ENCODE results near the gene ATG9B. TPM values are rescaled to one million over a fixed set of nuclear protein-coding genes. Genes with fewer than 3 reads are reported as not detected.
"Not testable (repeated sequence)": the region's sequence is repeated elsewhere in the genome, so short reads cannot be mapped to it uniquely, and the experiment has no call there.

Gene ATG9B
- total RNA-seq, 1 donor from 2014 or later: under 0.01 TPM

DNA sequence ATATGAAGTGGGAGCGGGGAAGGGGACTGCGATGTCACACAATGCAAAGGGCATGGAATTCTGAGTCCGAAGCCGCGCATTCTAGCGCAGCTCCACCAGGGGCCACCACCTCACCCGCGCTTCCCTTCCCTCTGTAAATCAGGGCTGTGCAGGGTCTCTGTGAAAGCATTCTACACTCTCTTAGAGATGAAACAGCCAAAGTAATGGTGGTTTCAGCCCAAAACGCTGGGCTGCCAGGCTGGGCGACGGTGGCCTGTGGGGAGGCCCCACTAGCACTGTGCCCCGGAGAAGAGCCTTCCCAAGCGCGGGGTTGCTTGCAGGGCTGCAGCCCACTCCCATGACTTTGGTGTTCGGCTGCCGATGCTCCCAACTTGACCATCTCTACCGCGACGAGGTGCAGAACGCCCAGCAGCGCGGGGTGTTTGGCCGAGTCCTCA is 11.4 kb downstream of the ATG9B start:
- DNase-seq (ENCODE audit: low read depth) (no peak), FAIRE-seq (no peak)
- Histone ChIP-seq H3K36me3 (ENCODE audit: control insufficient read depth, insufficient read depth, low read length) (no peaks in the 10 kb centered on the region), H3K27me3 (ENCODE audit: control insufficient read depth, insufficient read depth, low read length) (peaks cover 9% of the 10 kb centered on the region), H3K4me3 (ENCODE audit: low read depth, low read length) (no peak overlapping the region)
- TF ChIP-seq CTCF (IDR thresholded peaks at IDR 0.05; ENCODE audit: insufficient read depth, low read length, severe bottlenecking): peak; percentile 62

DNA sequence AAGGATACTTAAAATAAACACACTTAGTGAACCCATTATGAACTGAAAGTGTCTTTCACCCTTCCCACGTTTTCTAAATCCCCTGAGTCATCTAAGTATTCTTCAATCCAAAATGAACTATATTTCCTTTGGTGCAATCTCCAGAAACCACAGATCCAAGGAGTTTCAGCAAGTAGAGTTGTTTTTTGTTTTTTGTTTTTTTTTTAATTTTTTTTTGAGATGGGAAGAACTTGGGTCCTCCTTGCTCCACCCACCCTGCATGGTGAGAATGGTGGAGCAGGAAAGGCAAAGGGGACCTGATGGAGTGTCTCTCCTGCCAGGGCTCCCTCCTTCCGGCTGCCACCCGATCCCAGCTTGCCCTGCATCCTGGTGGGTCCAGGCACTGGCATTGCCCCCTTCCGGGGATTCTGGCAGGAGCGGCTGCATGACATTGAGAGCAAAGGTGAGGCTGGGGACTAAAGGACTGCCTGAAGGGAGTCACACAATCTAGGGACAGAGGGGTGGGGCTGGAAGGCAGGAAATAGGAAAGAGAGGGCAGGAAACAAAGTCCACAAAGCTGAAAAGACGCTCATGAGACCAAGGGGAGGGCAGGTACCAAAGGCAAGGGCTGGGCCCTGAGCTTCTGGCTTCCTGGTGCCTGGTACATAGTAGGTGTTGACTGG is 12.1 kb downstream of the ATG9B start:
- no peak for FAIRE-seq
- H3K27me3 ChIP-seq (ENCODE audit: control insufficient read depth, insufficient read depth, low read length): peaks cover 9% of the 10 kb centered on the region

GRCh38 chr7:151011616-151012015 is 12.7 kb downstream of the ATG9B start:
- H3K27me3 ChIP-seq (ENCODE audit: control insufficient read depth, insufficient read depth, low read length); FAIRE-seq; H3K4me3 ChIP-seq (ENCODE audit: low read depth, low read length); H3K36me3 ChIP-seq (ENCODE audit: control insufficient read depth, insufficient read depth, low read length); DNase-seq (ENCODE audit: low read depth): not testable (repeated sequence)

More for the DNA sequence above, 12.1 kb downstream of the ATG9B start:
- no peak for DNase-seq (ENCODE audit: low read depth)
- Histone ChIP-seq H3K36me3 (ENCODE audit: control insufficient read depth, insufficient read depth, low read length) (no peaks in the 10 kb centered on the region), H3K4me3 (ENCODE audit: low read depth, low read length) (no peak overlapping the region)
- TF ChIP-seq CTCF (IDR thresholded peaks at IDR 0.05; ENCODE audit: insufficient read depth, low read length, severe bottlenecking): no peak

GRCh38 chr7:151011097-151011409 is 13.2 kb downstream of the ATG9B start:
- Histone ChIP-seq H3K27me3 (ENCODE audit: control insufficient read depth, insufficient read depth, low read length) (peaks cover 9% of the 10 kb centered on the region), H3K4me3 (ENCODE audit: low read depth, low read length) (no peak overlapping the region), H3K36me3 (ENCODE audit: control insufficient read depth, insufficient read depth, low read length) (no peaks in the 10 kb centered on the region)
- TF ChIP-seq CTCF (IDR thresholded peaks at IDR 0.05; ENCODE audit: insufficient read depth, low read length, severe bottlenecking): no peak
- FAIRE-seq: no peak
- DNase-seq (ENCODE audit: low read depth): no peak

GRCh38 chr7:151010307-151011096 is 13.8 kb downstream of the ATG9B start:
- Histone ChIP-seq H3K4me3 (ENCODE audit: low read depth, low read length) (no peak overlapping the region), H3K27me3 (ENCODE audit: control insufficient read depth, insufficient read depth, low read length) (peaks cover 9% of the 10 kb centered on the region), H3K36me3 (ENCODE audit: control insufficient read depth, insufficient read depth, low read length) (no peaks in the 10 kb centered on the region)
- DNase-seq (ENCODE audit: low read depth): no peak
- no peak for TF ChIP-seq CTCF (IDR thresholded peaks at IDR 0.05; ENCODE audit: insufficient read depth, low read length, severe bottlenecking)
- no peak for FAIRE-seq

GRCh38 chr7:151010037-151010306 is 14.3 kb downstream of the ATG9B start:
- H3K27me3 ChIP-seq (ENCODE audit: control insufficient read depth, insufficient read depth, low read length): peaks cover 9% of the 10 kb centered on the region
- no peak overlapping the region for H3K4me3 ChIP-seq (ENCODE audit: low read depth, low read length)
- DNase-seq (ENCODE audit: low read depth) (no peak), FAIRE-seq (no peak)
- no peak for TF ChIP-seq CTCF (IDR thresholded peaks at IDR 0.05; ENCODE audit: insufficient read depth, low read length, severe bottlenecking)
- H3K36me3 ChIP-seq (ENCODE audit: control insufficient read depth, insufficient read depth, low read length): no peaks in the 10 kb centered on the region

Data from bronchial epithelial cell (primary cell).